ENCODE results near the gene B4GALNT3. TPM values are rescaled to one million over a fixed set of nuclear protein-coding genes. Genes with fewer than 3 reads are reported as not detected.

B4GALNT3 gene
- polyA plus RNA-seq, 3 donors: 0.56 to 6.3 (median 2.1) TPM

- WGBS, 3 donors: 86 to 89% (median 87%) methylated on average over 4 of the region's 4 CpGs
These were observed 68.0 kb downstream of the B4GALNT3 start for GRCh38 chr12:527729-528128.

GRCh38 chr12:530308-530707 lies 70.6 kb downstream of the B4GALNT3 start:
- H3K27ac ChIP-seq (ENCODE audit: low read depth, low read length): no peak overlapping the region
- 87 to 96% (median 95%) methylated on average over 6 of the region's 6 CpGs for WGBS, 3 donors

More at GRCh38 chr12:527729-528128, 68.0 kb downstream of the B4GALNT3 start:
- no peak overlapping the region for H3K27ac ChIP-seq (ENCODE audit: low read depth, low read length)

GRCh38 chr12:530821-531220 lies 71.1 kb downstream of the B4GALNT3 start:
- 88 to 92% (median 91%) methylated on average over 6 of the region's 6 CpGs for WGBS, 3 donors
- no peak overlapping the region for H3K27ac ChIP-seq (ENCODE audit: low read depth, low read length)

GRCh38 chr12:531951-532585 lies 72.3 kb downstream of the B4GALNT3 start:
- 73 to 89% (median 87%) methylated on average over 3 of the region's 3 CpGs for WGBS, 3 donors
- no peak overlapping the region for H3K27ac ChIP-seq (ENCODE audit: low read depth, low read length)

- 82 to 92% (median 83%) methylated on average over 9 of the region's 9 CpGs for whole genome bisulfite sequencing, 3 donors
- no peak overlapping the region for H3K27ac ChIP-seq (ENCODE audit: low read depth, low read length)
These were observed 73.3 kb downstream of the B4GALNT3 start for GRCh38 chr12:532908-533565.

GRCh38 chr12:533718-534117 lies 74.0 kb downstream of the B4GALNT3 start:
- WGBS, 3 donors: 90 to 94% (median 94%) methylated on average over 14 of the region's 14 CpGs

GRCh38 chr12:534216-534615 lies 74.5 kb downstream of the B4GALNT3 start:
- WGBS, 3 donors: 80 to 84% (median 82%) methylated on average over 14 of the region's 14 CpGs

More at GRCh38 chr12:533718-534117, 74.0 kb downstream of the B4GALNT3 start:
- no peak overlapping the region for H3K27ac ChIP-seq (ENCODE audit: low read depth, low read length)

GRCh38 chr12:535396-535795 lies 75.7 kb downstream of the B4GALNT3 start:
- no peak overlapping the region for H3K27ac ChIP-seq (ENCODE audit: low read depth, low read length)
- 88 to 97% (median 93%) methylated on average over 7 of the region's 7 CpGs for WGBS, 3 donors

More at GRCh38 chr12:534216-534615, 74.5 kb downstream of the B4GALNT3 start:
- H3K27ac ChIP-seq (ENCODE audit: low read depth, low read length): no peak overlapping the region

- 94 to 96% (median 95%) methylated on average over 3 of the region's 3 CpGs for WGBS, 3 donors
These were observed 77.1 kb downstream of the B4GALNT3 start for GRCh38 chr12:536751-537245.

GRCh38 chr12:537772-538171 lies 78.0 kb downstream of the B4GALNT3 start:
- 82 to 90% (median 86%) methylated on average over 4 of the region's 4 CpGs for WGBS, 3 donors
- no peak overlapping the region for H3K27ac ChIP-seq (ENCODE audit: low read depth, low read length)

More at GRCh38 chr12:536751-537245, 77.1 kb downstream of the B4GALNT3 start:
- H3K27ac ChIP-seq (ENCODE audit: low read depth, low read length): no peak overlapping the region

GRCh38 chr12:538731-539539 lies 79.2 kb downstream of the B4GALNT3 start:
- no peak overlapping the region for H3K27ac ChIP-seq (ENCODE audit: low read depth, low read length)

GRCh38 chr12:539540-540310 lies 80.0 kb downstream of the B4GALNT3 start:
- 91 to 92% (median 92%) methylated on average over 18 of the region's 18 CpGs for WGBS, 3 donors
- H3K27ac ChIP-seq (ENCODE audit: low read depth, low read length): no peak overlapping the region

More at GRCh38 chr12:538731-539539, 79.2 kb downstream of the B4GALNT3 start:
- 20 to 32% (median 24%) methylated on average over 10 of the region's 10 CpGs for WGBS, 3 donors

GRCh38 chr12:541676-542324 lies 82.1 kb downstream of the B4GALNT3 start:
- 74 to 79% (median 78%) methylated on average over 7 to 8 of the region's 9 CpGs for WGBS, 3 donors
- no peak overlapping the region for H3K27ac ChIP-seq (ENCODE audit: low read depth, low read length)

- H3K27ac ChIP-seq (ENCODE audit: low read depth, low read length): no peak overlapping the region
- 62 to 66% (median 63%) methylated on average over 8 of the region's 8 CpGs for WGBS, 3 donors
These were observed 82.8 kb downstream of the B4GALNT3 start for GRCh38 chr12:542395-543113.

GRCh38 chr12:543114-543451 lies 83.3 kb downstream of the B4GALNT3 start:
- no peak overlapping the region for H3K27ac ChIP-seq (ENCODE audit: low read depth, low read length)
- 83 to 96% (median 85%) methylated on average over 7 to 8 of the region's 9 CpGs for WGBS, 3 donors

- 77 to 93% (median 92%) methylated on average over 7 to 8 of the region's 8 CpGs for WGBS, 3 donors
These were observed 84.4 kb downstream of the B4GALNT3 start for GRCh38 chr12:544142-544541.

GRCh38 chr12:544941-545635 lies 85.3 kb downstream of the B4GALNT3 start:
- 58 to 79% (median 69%) methylated on average over 9 of the region's 9 CpGs for WGBS, 3 donors
- no peak overlapping the region for H3K27ac ChIP-seq (ENCODE audit: low read depth, low read length)

More at GRCh38 chr12:544142-544541, 84.4 kb downstream of the B4GALNT3 start:
- H3K27ac ChIP-seq (ENCODE audit: low read depth, low read length): no peak overlapping the region
